HepG2 (cell line): ENCODE results near the gene PPP2R2D. TPM values are rescaled to one million over a fixed set of nuclear protein-coding genes. Genes with fewer than 3 reads are reported as not detected.
A peak's percentile ranks its signal among the peaks of the same experiment; 100 is the strongest.

ENCODE experiments used
- BCL6 ChIP-seq: IDR thresholded peaks from 2 replicates; pipeline ENCODE4 v1.6.1; 2016; ENCODE audit warnings: missing genetic modification reagents, missing compliant biosample characterization
- EEA1 ChIP-seq: sonication (generic); formaldehyde crosslinking; IDR thresholded peaks from 2 replicates; pipeline ENCODE4 v1.5.1; 2020; ENCODE audit warnings: mild to moderate bottlenecking, missing genetic modification reagents, borderline replicate concordance
- GFI1 ChIP-seq: sonication (generic); formaldehyde crosslinking; IDR thresholded peaks from 2 replicates; pipeline ENCODE4 v1.5.0; 2020; ENCODE audit warnings: missing genetic modification reagents, mild to moderate bottlenecking, borderline replicate concordance
- HOXA5 ChIP-seq: sonication (generic); formaldehyde crosslinking; IDR thresholded peaks from 2 replicates; pipeline ENCODE4 v1.4.0; 2020; ENCODE audit warnings: missing genetic modification reagents
- KLF15 ChIP-seq: sonication (generic); formaldehyde crosslinking; IDR thresholded peaks from 2 replicates; pipeline ENCODE4 v1.8.1; 2023; ENCODE audit warnings: borderline replicate concordance, mild to moderate bottlenecking, inconsistent platforms, missing genetic modification reagents, mixed read lengths
- MAF1 ChIP-seq: sonication (generic); formaldehyde crosslinking; IDR thresholded peaks from 2 replicates; pipeline ENCODE4 v1.5.0; 2020; ENCODE audit warnings: missing genetic modification reagents, borderline replicate concordance
- MATR3 ChIP-seq: sonication (generic); formaldehyde crosslinking; IDR thresholded peaks from 2 replicates; pipeline ENCODE4 v1.4.0; 2020; ENCODE audit warnings: missing genetic modification reagents
- NFIC ChIP-seq: IDR thresholded peaks from 2 replicates; pipeline ENCODE4 v1.6.1; 2012; ENCODE audit warnings: mild to moderate bottlenecking, low read length, inconsistent platforms
- PAF1 ChIP-seq: IDR thresholded peaks from 2 replicates; pipeline ENCODE4 v1.6.1; 2016; ENCODE audit warnings: missing genetic modification reagents, missing compliant biosample characterization
- RFXANK ChIP-seq: IDR thresholded peaks from 2 replicates; pipeline ENCODE4 v1.6.1; 2016
- SKI ChIP-seq: fragments of 450-650 bp; IDR thresholded peaks from one replicate; pipeline ENCODE4 v1.6.1; 2018; ENCODE audit warnings: mild to moderate bottlenecking; ENCODE audit not compliant: partially characterized antibody
- SNRNP70 ChIP-seq: fragments of 200-400 bp; formaldehyde crosslinking; IDR thresholded peaks from 2 replicates; pipeline ENCODE4 v1.6.1; 2017; ENCODE audit warnings: mild to moderate bottlenecking, low read depth, low read length, moderate library complexity
- TARDBP ChIP-seq: sonication (generic); formaldehyde crosslinking; IDR thresholded peaks from 2 replicates; pipeline ENCODE4 v1.8.0; 2022; ENCODE audit warnings: mild to moderate bottlenecking, missing genetic modification reagents
- THAP7 ChIP-seq: sonication (generic); formaldehyde crosslinking; IDR thresholded peaks from 2 replicates; pipeline ENCODE4 v1.8.1; 2023; ENCODE audit warnings: mild to moderate bottlenecking, missing genetic modification reagents
- ZBTB43 ChIP-seq: sonication (generic); formaldehyde crosslinking; conservative IDR thresholded peaks from 2 replicates; pipeline ENCODE4 v1.4.0; 2020; ENCODE audit warnings: missing genetic modification reagents
- ZC3H13 ChIP-seq: sonication (generic); formaldehyde crosslinking; IDR thresholded peaks from 2 replicates; pipeline ENCODE4 v1.8.1; 2023; ENCODE audit warnings: mild to moderate bottlenecking, missing genetic modification reagents, moderate library complexity
- ZFP36L2 ChIP-seq: sonication (generic); formaldehyde crosslinking; IDR thresholded peaks from 2 replicates; pipeline ENCODE4 v1.4.0; 2020; ENCODE audit warnings: missing genetic modification reagents
- ZNF224 ChIP-seq: sonication (generic); formaldehyde crosslinking; IDR thresholded peaks from 2 replicates; pipeline ENCODE4 v1.5.0; 2020; ENCODE audit warnings: mild to moderate bottlenecking, missing genetic modification reagents
- ZNF331 ChIP-seq: sonication (generic); formaldehyde crosslinking; IDR thresholded peaks from 2 replicates; pipeline ENCODE4 v1.4.0; 2020; ENCODE audit warnings: missing genetic modification reagents
- ZNF343 ChIP-seq: sonication (generic); formaldehyde crosslinking; IDR thresholded peaks from 2 replicates; pipeline ENCODE4 v1.4.0; 2020; ENCODE audit warnings: mild to moderate bottlenecking, missing genetic modification reagents
- ZNF501 ChIP-seq: sonication (generic); formaldehyde crosslinking; IDR thresholded peaks from 2 replicates; pipeline ENCODE4 v1.5.1; 2020; ENCODE audit warnings: mild to moderate bottlenecking, moderate library complexity, missing genetic modification reagents
- ZNF614 ChIP-seq: IDR thresholded peaks from 2 replicates; pipeline ENCODE4 v1.6.1; 2018; ENCODE audit warnings: missing biosample characterization, missing genetic modification reagents, inconsistent platforms, borderline replicate concordance
- ZNF776 ChIP-seq: sonication (generic); formaldehyde crosslinking; IDR thresholded peaks from 2 replicates; pipeline ENCODE4 v1.4.0; 2020; ENCODE audit warnings: mild to moderate bottlenecking, missing genetic modification reagents
- polyA plus RNA-seq, 8 experiments: library from polyadenylated mRNA; depleted of rRNA in 3 of 8; stranded (reverse) in 7 of 8; unstranded in 1 of 8; fragments of >200 nt; fragmentation: Illumina TruSeq in 4 of 8; extraction: Trizol in 4 of 8; gene quantifications; 2 replicates each; pipeline versions ENCODE4 v1.2.1 to v1.2.3, GENCODE V29; 2011 to 2016; ENCODE audit warnings: low read depth in 4 of 8, missing spikeins in 1 of 8, mixed read lengths in 1 of 8; ENCODE audit not compliant: insufficient read depth in 1 of 8
- total RNA-seq, 5 experiments: library from RNA; depleted of rRNA; stranded (reverse); fragments of >200 nt; fragmentation: Illumina TruSeq; extraction: Trizol; gene quantifications; 2 replicates each; pipeline ENCODE4 v1.2.3, GENCODE V29; 2016; ENCODE audit warnings: low read depth in 1 of 5
- TF ChIP-seq, protein P1 (sequence below): IDR thresholded peaks from 2 replicates; pipeline ENCODE4 v1.6.1; 2016; ENCODE audit warnings: missing biosample characterization, missing genetic modification reagents, low read depth
- TF ChIP-seq, protein P2 (sequence below): sonication (generic); formaldehyde crosslinking; IDR thresholded peaks from 2 replicates; pipeline ENCODE4 v1.4.0; 2020; ENCODE audit warnings: low read depth, mild to moderate bottlenecking, missing genetic modification reagents
- TF ChIP-seq, protein P3 (sequence below): IDR thresholded peaks from 2 replicates; pipeline ENCODE4 v1.6.1; 2016; ENCODE audit warnings: missing compliant biosample characterization, missing genetic modification reagents, borderline replicate concordance

Gene PPP2R2D
- total and polyA plus RNA-seq, 2 of the 13 experiments (the other 11 are each of a cell fraction or from before 2014, with no cell fraction given), result 32.7 to 33.2 TPM

- TF ChIP-seq, protein P1, sequence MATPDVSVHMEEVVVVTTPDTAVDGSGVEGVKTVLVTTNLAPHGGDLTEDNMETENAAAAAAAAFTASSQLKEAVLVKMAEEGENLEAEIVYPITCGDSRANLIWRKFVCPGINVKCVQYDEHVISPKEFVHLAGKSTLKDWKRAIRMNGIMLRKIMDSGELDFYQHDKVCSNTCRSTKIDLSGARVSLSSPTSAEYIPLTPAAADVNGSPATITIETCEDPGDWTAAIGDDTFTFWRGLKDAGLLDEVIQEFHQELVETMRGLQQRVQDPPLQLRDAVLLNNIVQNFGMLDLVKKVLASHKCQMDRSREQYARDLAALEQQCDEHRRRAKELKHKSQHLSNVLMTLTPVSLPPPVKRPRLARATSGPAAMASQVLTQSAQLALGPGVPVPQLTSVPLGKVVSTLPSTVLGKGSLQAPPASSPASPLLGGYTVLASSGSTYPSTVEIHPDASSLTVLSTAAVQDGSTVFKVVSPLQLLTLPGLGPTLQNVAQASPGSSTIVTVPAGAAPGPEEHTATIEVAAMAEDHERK (CRISPR knock-in tag), result no peak
- TF ChIP-seq SKI (no peak), TARDBP (CRISPR knock-in tag) (no peak), ZC3H13 (no peak), GFI1 (CRISPR knock-in tag) (no peak), MAF1 (no peak), ZNF331 (CRISPR knock-in tag) (peak; percentile 99), ZBTB43 (CRISPR knock-in tag) (no peak), NFIC (no peak), ZNF501 (CRISPR knock-in tag) (peak; percentile 25; the same call in 1 of the 2 replicates), BCL6 (no peak), ZFP36L2 (no peak), PAF1 (CRISPR knock-in tag) (no peak), ZNF614 (no peak), ZNF776 (CRISPR knock-in tag) (no peak), HOXA5 (CRISPR knock-in tag) (peak; percentile 64; the same call in 1 of the 2 replicates), KLF15 (CRISPR knock-in tag) (no peak), ZNF224 (CRISPR knock-in tag) (no peak), EEA1 (CRISPR knock-in tag) (no peak), ZNF343 (no peak), SNRNP70 (no peak), THAP7 (CRISPR knock-in tag) (no peak), MATR3 (no peak), RFXANK (CRISPR knock-in tag) (no peak)
- TF ChIP-seq, protein P2, sequence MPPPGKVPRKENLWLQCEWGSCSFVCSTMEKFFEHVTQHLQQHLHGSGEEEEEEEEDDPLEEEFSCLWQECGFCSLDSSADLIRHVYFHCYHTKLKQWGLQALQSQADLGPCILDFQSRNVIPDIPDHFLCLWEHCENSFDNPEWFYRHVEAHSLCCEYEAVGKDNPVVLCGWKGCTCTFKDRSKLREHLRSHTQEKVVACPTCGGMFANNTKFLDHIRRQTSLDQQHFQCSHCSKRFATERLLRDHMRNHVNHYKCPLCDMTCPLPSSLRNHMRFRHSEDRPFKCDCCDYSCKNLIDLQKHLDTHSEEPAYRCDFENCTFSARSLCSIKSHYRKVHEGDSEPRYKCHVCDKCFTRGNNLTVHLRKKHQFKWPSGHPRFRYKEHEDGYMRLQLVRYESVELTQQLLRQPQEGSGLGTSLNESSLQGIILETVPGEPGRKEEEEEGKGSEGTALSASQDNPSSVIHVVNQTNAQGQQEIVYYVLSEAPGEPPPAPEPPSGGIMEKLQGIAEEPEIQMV (CRISPR knock-in tag), result no peak
- TF ChIP-seq, protein P3, sequence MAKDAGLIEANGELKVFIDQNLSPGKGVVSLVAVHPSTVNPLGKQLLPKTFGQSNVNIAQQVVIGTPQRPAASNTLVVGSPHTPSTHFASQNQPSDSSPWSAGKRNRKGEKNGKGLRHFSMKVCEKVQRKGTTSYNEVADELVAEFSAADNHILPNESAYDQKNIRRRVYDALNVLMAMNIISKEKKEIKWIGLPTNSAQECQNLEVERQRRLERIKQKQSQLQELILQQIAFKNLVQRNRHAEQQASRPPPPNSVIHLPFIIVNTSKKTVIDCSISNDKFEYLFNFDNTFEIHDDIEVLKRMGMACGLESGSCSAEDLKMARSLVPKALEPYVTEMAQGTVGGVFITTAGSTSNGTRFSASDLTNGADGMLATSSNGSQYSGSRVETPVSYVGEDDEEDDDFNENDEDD, result peak; percentile 21; the same call in 1 of the 2 replicates
These were observed 15.2 kb upstream of the PPP2R2D start (continued) for GRCh38 chr10:131885391-131886165.
